ENCODE measurements around the gene ZNF593OS.
A peak's percentile ranks its signal among the peaks of the same experiment; 100 is the strongest.

ZNF593OS gene

GRCh38 chr1:26184086-26184485 lies 12.5 kb upstream of the ZNF593OS start:
- no peak for DNase-seq (ENCODE audit: low read depth)

GRCh38 chr1:26182383-26182696 lies 10.7 kb upstream of the ZNF593OS start:
- DNase-seq (ENCODE audit: low read depth), result no peak

- peak; percentile 47 for DNase-seq (ENCODE audit: low read depth)
These were observed 10.2 kb upstream of the ZNF593OS start for GRCh38 chr1:26181586-26182382.

- DNase-seq (ENCODE audit: low read depth), result no peak
These were observed 8.4 kb upstream of the ZNF593OS start for GRCh38 chr1:26180010-26180506.

- no peak for DNase-seq (ENCODE audit: low read depth)
These were observed 5.6 kb upstream of the ZNF593OS start, which contains the start of gene CNKSR1 for GRCh38 chr1:26177182-26177684. Gene CNKSR1, plus strand, starts transcription at chr1:26177491. Its CDS starts 57 bp downstream, at chr1:26177548.

GRCh38 chr1:26175346-26175745 lies 3.7 kb upstream of the ZNF593OS start:
- no peak for DNase-seq (ENCODE audit: low read depth)

- DNase-seq (ENCODE audit: low read depth), result no peak
These were observed 1.2 kb downstream of the ZNF593OS start for GRCh38 chr1:26170472-26170821.

GRCh38 chr1:26169669-26170471 lies 1.8 kb downstream of the ZNF593OS start, which contains the start of gene ZNF593:
Gene ZNF593, plus strand, starts transcription at chr1:26169908. Its CDS starts 76 bp downstream, at chr1:26169984.
- peak; percentile 93 for DNase-seq (ENCODE audit: low read depth)

- DNase-seq (ENCODE audit: low read depth), result no peak
These were observed 2.5 kb downstream of the ZNF593OS start for GRCh38 chr1:26169198-26169554.

- no peak for DNase-seq (ENCODE audit: low read depth)
These were observed 3.0 kb downstream of the ZNF593OS start, which contains the start of gene C1orf232 for GRCh38 chr1:26168410-26169197. Gene C1orf232, minus strand, starts transcription at chr1:26168963. Its CDS starts 464 bp downstream, at chr1:26168499.

GRCh38 chr1:26166719-26167281 lies 4.8 kb downstream of the ZNF593OS start:
- no peak for DNase-seq (ENCODE audit: low read depth)

GRCh38 chr1:26164861-26165842 lies 6.5 kb downstream of the ZNF593OS start:
- no peak for DNase-seq (ENCODE audit: low read depth)

- peak; percentile 48 for DNase-seq (ENCODE audit: low read depth)
These were observed 7.4 kb downstream of the ZNF593OS start for GRCh38 chr1:26164036-26164860.

GRCh38 chr1:26163684-26164035 lies 8.0 kb downstream of the ZNF593OS start:
- no peak for DNase-seq (ENCODE audit: low read depth)

GRCh38 chr1:26162220-26162709 lies 9.4 kb downstream of the ZNF593OS start:
- no peak for DNase-seq (ENCODE audit: low read depth)

GRCh38 chr1:26161415-26162219 lies 10.0 kb downstream of the ZNF593OS start:
- DNase-seq (ENCODE audit: low read depth), result peak; percentile 62

- no peak for DNase-seq (ENCODE audit: low read depth)
These were observed 10.9 kb downstream of the ZNF593OS start for GRCh38 chr1:26160527-26161414.

GRCh38 chr1:26159743-26160039 lies 11.9 kb downstream of the ZNF593OS start:
- DNase-seq (ENCODE audit: low read depth), result no peak

Data from ELR (cell line).